Colonic mucosa (tissue), 4 donors: ENCODE results near the gene GPC5. TPM values are rescaled to one million over a fixed set of nuclear protein-coding genes. Genes with fewer than 3 reads are reported as not detected.

Experiments
- DNase-seq: peaks from one replicate; pipeline ENCODE4 v3.0.0-alpha.2; 2020
- H3K27ac ChIP-seq: fragments of 200-600 bp; one replicate; pipeline ENCODE4 v1.8.0; 2021
- H3K27me3 ChIP-seq: fragments of 200-600 bp; one replicate; pipeline ENCODE4 v1.8.0; 2021
- H3K36me3 ChIP-seq: fragments of 200-600 bp; one replicate; pipeline ENCODE4 v1.8.0; 2021
- H3K4me1 ChIP-seq: fragments of 200-600 bp; one replicate; pipeline ENCODE4 v1.8.0; 2021; ENCODE audit warnings: mild to moderate bottlenecking
- H3K4me3 ChIP-seq: fragments of 200-600 bp; one replicate; pipeline ENCODE4 v1.8.0; 2021
- H3K9ac ChIP-seq, 2 donors: one replicate each; pipeline ENCODE4 v1.7.0; 2013; ENCODE audit warnings: control low read depth in 2 of 2, low read depth in 2 of 2, low read length in 2 of 2
- H3K9me3 ChIP-seq: fragments of 200-600 bp; one replicate; pipeline ENCODE4 v1.8.0; 2021
- CTCF ChIP-seq: fragments of 200-600 bp; IDR thresholded peaks from one replicate; pipeline ENCODE4 v1.8.0; 2022; ENCODE audit warnings: antibody characterized with exemption, mild to moderate bottlenecking
- intact Hi-C: fragments of 100-400 bp; cut with DNase I; formaldehyde crosslinking; loops from one replicate; pipeline ENCODE4 v1.14.1; 2022
- total RNA-seq, 2 donors: library from RNA; stranded (reverse); fragmentation: NEBNext Ultra II Directional in 1 of 2; extraction: Animal tissue kit (Norgen Biotek cat#: 25700) in 1 of 2; gene quantifications; one replicate each; pipeline ENCODE4 v1.2.1, GENCODE V29; 2021
- donor health status: healthy.
- donor health status: DM: no; HTN: no; CAD: no.
- donor health status: DM: no; HTN: no; CAD: no.

The GPC5 gene
- total RNA-seq, 2 donors from 2014 or later: 0.42 TPM; not detected in 1

- H3K4me3 ChIP-seq: no peak overlapping the region
- H3K9me3 ChIP-seq: no peaks in the 10 kb centered on the region
- H3K4me1 ChIP-seq: no peaks in the 10 kb centered on the region
- intact Hi-C loops: no loop called here
- no peaks in the 10 kb centered on the region for H3K27me3 ChIP-seq
- no peaks in the 10 kb centered on the region for H3K36me3 ChIP-seq
- no peak overlapping the region for H3K9ac ChIP-seq
- no peak for DNase-seq
- TF ChIP-seq CTCF: no peak
- no peak overlapping the region for H3K27ac ChIP-seq
Observed at GRCh38 chr13:92609376-92609775, 1211.0 kb downstream of the GPC5 start.

GRCh38 chr13:92612892-92613291, 1214.5 kb downstream of the GPC5 start:
- Histone ChIP-seq H3K27ac (no peak overlapping the region), H3K27me3 (no peaks in the 10 kb centered on the region), H3K9ac (no peak overlapping the region), H3K36me3 (no peaks in the 10 kb centered on the region), H3K9me3 (no peaks in the 10 kb centered on the region), H3K4me3 (no peak overlapping the region), H3K4me1 (no peaks in the 10 kb centered on the region)
- intact Hi-C loops: no loop called here
- TF ChIP-seq CTCF: no peak
- no peak for DNase-seq

- H3K9me3 ChIP-seq: no peaks in the 10 kb centered on the region
- intact Hi-C loops: no loop called here
- no peak overlapping the region for H3K4me3 ChIP-seq
- H3K27me3 ChIP-seq: no peaks in the 10 kb centered on the region
- no peak overlapping the region for H3K9ac ChIP-seq
- no peaks in the 10 kb centered on the region for H3K4me1 ChIP-seq
- H3K27ac ChIP-seq: no peak overlapping the region
- H3K36me3 ChIP-seq: no peaks in the 10 kb centered on the region
- no peak for DNase-seq
- no peak for TF ChIP-seq CTCF
Observed at GRCh38 chr13:92613921-92614320, 1215.5 kb downstream of the GPC5 start.

GRCh38 chr13:92621985-92622384, 1223.6 kb downstream of the GPC5 start:
- no peaks in the 10 kb centered on the region for H3K4me1 ChIP-seq

GRCh38 chr13:92622905-92623304, 1224.5 kb downstream of the GPC5 start:
- TF ChIP-seq CTCF: no peak
- Histone ChIP-seq H3K9me3 (no peaks in the 10 kb centered on the region), H3K27ac (no peak overlapping the region), H3K4me1 (no peaks in the 10 kb centered on the region), H3K9ac (no peak overlapping the region), H3K27me3 (no peaks in the 10 kb centered on the region), H3K4me3 (no peak overlapping the region), H3K36me3 (no peaks in the 10 kb centered on the region)
- DNase-seq: no peak
- intact Hi-C loops: no loop called here

More at GRCh38 chr13:92621985-92622384, 1223.6 kb downstream of the GPC5 start:
- no peaks in the 10 kb centered on the region for H3K9me3 ChIP-seq
- no peaks in the 10 kb centered on the region for H3K36me3 ChIP-seq
- no peak overlapping the region for H3K27ac ChIP-seq
- H3K9ac ChIP-seq: no peak overlapping the region
- H3K4me3 ChIP-seq: no peak overlapping the region
- TF ChIP-seq CTCF: no peak
- intact Hi-C loops: no loop called here
- no peak for DNase-seq
- H3K27me3 ChIP-seq: no peaks in the 10 kb centered on the region

- Histone ChIP-seq H3K27me3 (no peaks in the 10 kb centered on the region), H3K4me3 (no peak overlapping the region), H3K27ac (no peak overlapping the region), H3K4me1 (no peaks in the 10 kb centered on the region), H3K9me3 (no peaks in the 10 kb centered on the region), H3K9ac (no peak overlapping the region), H3K36me3 (no peaks in the 10 kb centered on the region)
- intact Hi-C loops: no loop called here
- no peak for DNase-seq
- no peak for TF ChIP-seq CTCF
Observed at GRCh38 chr13:92626274-92626673, 1227.9 kb downstream of the GPC5 start.
